Natural killer cell treated with Interleukin-12 subunit alpha and Interleukin-12 subunit beta and Interleukin-15 and Interleukin-18, amount 100 ng/mL, for 72 hours (primary cell): ENCODE results near the gene USP24. TPM values are rescaled to one million over a fixed set of nuclear protein-coding genes. Genes with fewer than 3 reads are reported as not detected.
A peak's percentile ranks its signal among the peaks of the same experiment; 100 is the strongest.

ENCODE experiments used
- ATAC-seq, 2 donors: fragments of 150-1000 bp; cut with Tn5 transposase in 1 of 2; sonication (Bioruptor Pico), chemical (Tn5 transposase) in 1 of 2; 2 replicates each; pipeline ENCODE4 v1.10.0; 2021
- DNase-seq: peaks from one replicate; pipeline ENCODE4 v3.0.0; 2022; ENCODE audit warnings: low spot score
- H3K27ac Mint-ChIP-seq, 2 donors: 1 replicate in 1 of 2; 2 replicates in 1 of 2; pipeline ENCODE4 v1.8.0; 2022; ENCODE audit warnings: mixed read lengths in 2 of 2, mild to moderate bottlenecking in 1 of 2, moderate library complexity in 1 of 2
- H3K27me3 Mint-ChIP-seq, 2 donors: 1 replicate in 1 of 2; 2 replicates in 1 of 2; pipeline ENCODE4 v1.8.0; 2022; ENCODE audit warnings: mixed read lengths in 2 of 2
- H3K36me3 Mint-ChIP-seq: one replicate; pipeline ENCODE4 v1.8.0; 2022; ENCODE audit warnings: mixed read lengths
- H3K4me1 Mint-ChIP-seq, 2 donors: 1 replicate in 1 of 2; 2 replicates in 1 of 2; pipeline ENCODE4 v1.8.0; 2022; ENCODE audit warnings: low read depth in 2 of 2, mixed read lengths in 2 of 2, mild to moderate bottlenecking in 1 of 2
- H3K4me3 Mint-ChIP-seq: one replicate; pipeline ENCODE4 v1.8.0; 2022; ENCODE audit warnings: mixed read lengths
- H3K9me3 Mint-ChIP-seq: 2 replicates; pipeline ENCODE4 v1.8.0; 2022; ENCODE audit warnings: mixed read lengths
- total RNA-seq, 2 donors: library from RNA; stranded (reverse); gene quantifications; one replicate each; pipeline ENCODE4 v1.2.3, GENCODE V29; 2022

USP24 gene
- total RNA-seq, 2 donors from 2014 or later = 66.8 to 83.1 TPM

GRCh38 chr1:55087439-55087838 lies 127.7 kb downstream of the USP24 start:
- H3K27ac Mint-ChIP-seq = peak overlapping the region; percentile 30 to 62
- no peak overlapping the region for H3K4me3 Mint-ChIP-seq
- peaks cover 14% of the 10 kb centered on the region in 2 donors for H3K4me1 Mint-ChIP-seq
- ATAC-seq (no peak), DNase-seq (no peak)
- H3K9me3 Mint-ChIP-seq = no peaks in the 10 kb centered on the region
- H3K27me3 Mint-ChIP-seq = no peaks in the 10 kb centered on the region
- peaks cover 49% of the 10 kb centered on the region for H3K36me3 Mint-ChIP-seq

GRCh38 chr1:55084257-55084656 lies 130.9 kb downstream of the USP24 start:
- Mint-ChIP-seq H3K4me3 (no peak overlapping the region), H3K27me3 (no peaks in the 10 kb centered on the region), H3K4me1 (peaks cover 11 to 14% of the 10 kb centered on the region in 2 donors), H3K36me3 (peaks cover 44% of the 10 kb centered on the region), H3K9me3 (no peaks in the 10 kb centered on the region), H3K27ac (peak overlapping the region in 1 of 2 donors; percentile 16)
- no peak for ATAC-seq
- no peak for DNase-seq

GRCh38 chr1:55081905-55082296 lies 133.3 kb downstream of the USP24 start:
- Mint-ChIP-seq H3K27ac (peak overlapping the region in 1 of 2 donors; percentile 18), H3K4me3 (no peak overlapping the region), H3K9me3 (no peaks in the 10 kb centered on the region), H3K36me3 (peaks cover 28% of the 10 kb centered on the region), H3K4me1 (no peaks in the 10 kb centered on the region), H3K27me3 (no peaks in the 10 kb centered on the region)
- DNase-seq (no peak), ATAC-seq (no peak)

- H3K4me1 Mint-ChIP-seq = peaks cover 0 to 4% of the 10 kb centered on the region in 2 donors
- no peaks in the 10 kb centered on the region for H3K27me3 Mint-ChIP-seq
- no peak overlapping the region for H3K4me3 Mint-ChIP-seq
- DNase-seq (no peak), ATAC-seq (no peak)
- H3K36me3 Mint-ChIP-seq = peaks cover 26% of the 10 kb centered on the region
- no peaks in the 10 kb centered on the region for H3K9me3 Mint-ChIP-seq
- peak overlapping the region in 1 of 2 donors; percentile 18 for H3K27ac Mint-ChIP-seq
Measured at GRCh38 chr1:55081188-55081904, 133.8 kb downstream of the USP24 start.

GRCh38 chr1:55079651-55080050 lies 135.5 kb downstream of the USP24 start:
- peaks cover 17% of the 10 kb centered on the region for H3K36me3 Mint-ChIP-seq
- H3K9me3 Mint-ChIP-seq = no peaks in the 10 kb centered on the region
- no peak for ATAC-seq

GRCh38 chr1:55078470-55078869 lies 136.7 kb downstream of the USP24 start:
- H3K9me3 Mint-ChIP-seq = no peaks in the 10 kb centered on the region
- ATAC-seq (no peak), DNase-seq (no peak)
- H3K27me3 Mint-ChIP-seq = no peaks in the 10 kb centered on the region
- peaks cover 0 to 6% of the 10 kb centered on the region in 2 donors for H3K4me1 Mint-ChIP-seq
- H3K27ac Mint-ChIP-seq = peak overlapping the region; percentile 22 to 31
- H3K4me3 Mint-ChIP-seq = no peak overlapping the region
- peaks cover 12% of the 10 kb centered on the region for H3K36me3 Mint-ChIP-seq

More at GRCh38 chr1:55079651-55080050, 135.5 kb downstream of the USP24 start:
- DNase-seq = no peak
- Mint-ChIP-seq H3K27me3 (no peaks in the 10 kb centered on the region), H3K4me1 (peaks cover 0 to 6% of the 10 kb centered on the region in 2 donors), H3K4me3 (no peak overlapping the region), H3K27ac (no peak overlapping the region)

- H3K4me1 Mint-ChIP-seq = peaks cover 0 to 6% of the 10 kb centered on the region in 2 donors
- ATAC-seq = no peak
- peaks cover 11% of the 10 kb centered on the region for H3K36me3 Mint-ChIP-seq
- no peak overlapping the region for H3K4me3 Mint-ChIP-seq
- no peaks in the 10 kb centered on the region for H3K9me3 Mint-ChIP-seq
- H3K27me3 Mint-ChIP-seq = no peaks in the 10 kb centered on the region
- no peak for DNase-seq
- peak overlapping the region in 1 of 2 donors; percentile 22 for H3K27ac Mint-ChIP-seq
Measured at GRCh38 chr1:55076356-55076755, 138.8 kb downstream of the USP24 start.

GRCh38 chr1:55074455-55074854 lies 140.7 kb downstream of the USP24 start:
- H3K4me3 Mint-ChIP-seq = no peak overlapping the region
- H3K27ac Mint-ChIP-seq = no peak overlapping the region
- H3K9me3 Mint-ChIP-seq = no peaks in the 10 kb centered on the region

GRCh38 chr1:55073187-55073916 lies 141.8 kb downstream of the USP24 start:
- peak overlapping the region; percentile 53 to 68 for H3K27ac Mint-ChIP-seq
- ATAC-seq (peak in 1 of 2 donors; percentile 88), DNase-seq (no peak)
- H3K27me3 Mint-ChIP-seq = no peaks in the 10 kb centered on the region
- peaks cover 6% of the 10 kb centered on the region in 2 donors for H3K4me1 Mint-ChIP-seq
- H3K36me3 Mint-ChIP-seq = peaks cover 19% of the 10 kb centered on the region
- no peaks in the 10 kb centered on the region for H3K9me3 Mint-ChIP-seq
- no peak overlapping the region for H3K4me3 Mint-ChIP-seq

More at GRCh38 chr1:55074455-55074854, 140.7 kb downstream of the USP24 start:
- H3K27me3 Mint-ChIP-seq = no peaks in the 10 kb centered on the region
- no peak for ATAC-seq
- peaks cover 3 to 6% of the 10 kb centered on the region in 2 donors for H3K4me1 Mint-ChIP-seq
- peaks cover 19% of the 10 kb centered on the region for H3K36me3 Mint-ChIP-seq
- DNase-seq = no peak

- no peak for DNase-seq
- peaks cover 30% of the 10 kb centered on the region for H3K36me3 Mint-ChIP-seq
- peaks cover 13 to 16% of the 10 kb centered on the region in 2 donors for H3K4me1 Mint-ChIP-seq
- no peak for ATAC-seq
- H3K4me3 Mint-ChIP-seq = no peak overlapping the region
- peak overlapping the region; percentile 53 to 68 for H3K27ac Mint-ChIP-seq
- H3K9me3 Mint-ChIP-seq = no peaks in the 10 kb centered on the region
- no peaks in the 10 kb centered on the region for H3K27me3 Mint-ChIP-seq
Measured at GRCh38 chr1:55071477-55071876, 143.7 kb downstream of the USP24 start.

GRCh38 chr1:55070293-55071164 lies 144.6 kb downstream of the USP24 start:
- DNase-seq (no peak), ATAC-seq (no peak)
- no peaks in the 10 kb centered on the region for H3K27me3 Mint-ChIP-seq
- H3K9me3 Mint-ChIP-seq = no peaks in the 10 kb centered on the region
- H3K36me3 Mint-ChIP-seq = peaks cover 30% of the 10 kb centered on the region
- peaks cover 10 to 16% of the 10 kb centered on the region in 2 donors for H3K4me1 Mint-ChIP-seq
- peak overlapping the region in 1 of 2 donors; percentile 2 for H3K27ac Mint-ChIP-seq
- no peak overlapping the region for H3K4me3 Mint-ChIP-seq

- Mint-ChIP-seq H3K36me3 (peaks cover 30% of the 10 kb centered on the region), H3K27me3 (no peaks in the 10 kb centered on the region), H3K27ac (no peak overlapping the region), H3K4me1 (peaks cover 10 to 16% of the 10 kb centered on the region in 2 donors), H3K9me3 (no peaks in the 10 kb centered on the region), H3K4me3 (no peak overlapping the region)
- no peak for ATAC-seq
- no peak for DNase-seq
Measured at GRCh38 chr1:55069280-55069679, 145.9 kb downstream of the USP24 start.

- no peak overlapping the region for H3K4me3 Mint-ChIP-seq
- H3K27ac Mint-ChIP-seq = no peak overlapping the region
- H3K9me3 Mint-ChIP-seq = no peaks in the 10 kb centered on the region
- no peak for ATAC-seq
- H3K4me1 Mint-ChIP-seq = peaks cover 10 to 16% of the 10 kb centered on the region in 2 donors
- DNase-seq = no peak
- peaks cover 30% of the 10 kb centered on the region for H3K36me3 Mint-ChIP-seq
- no peaks in the 10 kb centered on the region for H3K27me3 Mint-ChIP-seq
Measured at GRCh38 chr1:55068638-55069037, 146.5 kb downstream of the USP24 start.
